Psoas muscle (tissue), 8 donors: ENCODE data around the gene LGR5. TPM values are rescaled to one million over a fixed set of nuclear protein-coding genes. Genes with fewer than 3 reads are reported as not detected.

Experiments
- ATAC-seq, 4 donors: fragments of 200-7000 bp; cut with Tn5 transposase; one replicate each; pipeline ENCODE4 v1.9.1; 2020; ENCODE audit warnings: moderate library complexity in 3 of 4, mild to moderate bottlenecking in 2 of 4
- DNase-seq, 2 donors: peaks; one replicate each; pipeline ENCODE4 v3.0.0-alpha.2; 2020
- H3K27ac ChIP-seq: fragments of 200-600 bp; one replicate; pipeline ENCODE4 v1.8.0; 2022
- H3K27me3 ChIP-seq, 3 donors: fragments of 200-600 bp in 1 of 3; one replicate each; pipeline versions ENCODE4 v1.6.1 to v1.8.0; 2013 to 2022; ENCODE audit warnings: low read length in 2 of 3, mild to moderate bottlenecking in 2 of 3, moderate library complexity in 1 of 3; ENCODE audit not compliant: insufficient read depth in 3 of 3
- H3K36me3 ChIP-seq, 2 donors: fragments of 200-600 bp in 1 of 2; one replicate each; pipeline versions ENCODE4 v1.6.1 to v1.8.0; 2013 to 2022; ENCODE audit warnings: low read depth in 1 of 2, mild to moderate bottlenecking in 1 of 2, moderate library complexity in 1 of 2; ENCODE audit not compliant: insufficient read depth in 1 of 2
- H3K4me1 ChIP-seq: fragments of 200-600 bp; one replicate; pipeline ENCODE4 v1.8.0; 2022
- H3K4me3 ChIP-seq: fragments of 200-600 bp; one replicate; pipeline ENCODE4 v1.8.0; 2022; ENCODE audit warnings: mild to moderate bottlenecking
- H3K9me3 ChIP-seq: fragments of 200-600 bp; one replicate; pipeline ENCODE4 v1.8.0; 2022
- CTCF ChIP-seq: fragments of 200-600 bp; IDR thresholded peaks from one replicate; pipeline ENCODE4 v1.8.0; 2022; ENCODE audit warnings: antibody characterized with exemption
- WGBS, 3 donors: extraction: QIAGEN DNeasy Blood & Tissue Kit; methylation state at CpG; one replicate each; pipeline versions ENCODE4 v1.1.6 to v1.1.7; 2013; 5-methylcytosine and 5-hydroxymethylcytosine counted together
- intact Hi-C, 2 donors: fragments of 100-400 bp; cut with DNase I; formaldehyde crosslinking; loops; one replicate each; pipeline versions ENCODE4 v1.11.0 to v1.14.2; 2022
- polyA plus RNA-seq, 3 donors: library from polyadenylated mRNA; stranded (reverse); fragments of 200-250 nt; gene quantifications; one replicate each; pipeline ENCODE4 v1.2.3, GENCODE V29; 2013
- total RNA-seq, 4 donors: library from RNA; stranded (reverse); fragmentation: NEBNext Ultra II Directional in 2 of 4; extraction: Animal tissue kit (Norgen Biotek cat#: 25700) in 2 of 4; gene quantifications; one replicate each; pipeline versions ENCODE4 v1.2.1 to v1.2.4, GENCODE V29; 2021 to 2023
- donor health status: healthy with polysubstance abuse.
- donor health status: DM: no; HTN: no; CAD: no; lungs with moderate emphysema.
- donor health status: Bipolar disorder and iron deficiency.
- donor health status: healthy.
- donor health status: DM: yes; HTN: yes; CAD: no.
- donor health status: DM: no; HTN: no; CAD: no.
- donor health status: DM: no; HTN: no; CAD: no.
- donor health status: DM: yes; HTN: yes; CAD: no.

LGR5 gene
- total and polyA plus RNA-seq, 7 donors = 0.04 to 19.5 (median 4.9) TPM

- no peaks in the 10 kb centered on the region for H3K9me3 ChIP-seq
- peaks cover 2% of the 10 kb centered on the region for H3K4me1 ChIP-seq
- H3K27ac ChIP-seq = no peak overlapping the region
- no peak overlapping the region for H3K4me3 ChIP-seq
- 94 to 95% (median 94%) methylated on average over 4 of the region's 4 CpGs for WGBS, 3 donors
- H3K27me3 ChIP-seq = no peaks in the 10 kb centered on the region
- no peaks in the 10 kb centered on the region for H3K36me3 ChIP-seq
- intact Hi-C loops = loop anchor here in 1 of 2 donors (5.0 kb wide), 1 partner anchor 132 kb away; no protein-coding TSS in a partner anchor
- ATAC-seq (no peak), DNase-seq (no peak)
- TF ChIP-seq CTCF = no peak
These were observed 13.9 kb upstream of the LGR5 start for GRCh38 chr12:71425568-71426299.

GRCh38 chr12:71426300-71427047 is 13.1 kb upstream of the LGR5 start:
- H3K4me1 ChIP-seq = peaks cover 2% of the 10 kb centered on the region
- H3K27ac ChIP-seq = no peak overlapping the region
- no peaks in the 10 kb centered on the region for H3K9me3 ChIP-seq
- no peak for ATAC-seq
- intact Hi-C loops = loop anchor here in 1 of 2 donors (5.0 kb wide), 1 partner anchor 131 kb away; no protein-coding TSS in a partner anchor
- TF ChIP-seq CTCF = no peak
- no peaks in the 10 kb centered on the region for H3K27me3 ChIP-seq
- no peak for DNase-seq
- 89 to 92% (median 92%) methylated on average over 3 of the region's 3 CpGs for WGBS, 3 donors
- H3K4me3 ChIP-seq = no peak overlapping the region
- H3K36me3 ChIP-seq = no peaks in the 10 kb centered on the region

- Histone ChIP-seq H3K27me3 (no peaks in the 10 kb centered on the region), H3K4me1 (no peaks in the 10 kb centered on the region), H3K36me3 (no peaks in the 10 kb centered on the region), H3K9me3 (no peaks in the 10 kb centered on the region), H3K27ac (no peak overlapping the region), H3K4me3 (no peak overlapping the region)
- DNase-seq (no peak), ATAC-seq (no peak)
- intact Hi-C loops = no loop called here
- no peak for TF ChIP-seq CTCF
- 51 to 96% (median 94%) methylated on average over 1 of the region's 1 CpG for WGBS, 3 donors
These were observed 8.8 kb upstream of the LGR5 start for GRCh38 chr12:71430756-71431155.

- peaks cover 4% of the 10 kb centered on the region for H3K9me3 ChIP-seq
These were observed 7.6 kb upstream of the LGR5 start for GRCh38 chr12:71431991-71432390.

More at GRCh38 chr12:71431991-71432390, 7.6 kb upstream of the LGR5 start:
- Histone ChIP-seq H3K4me1 (no peaks in the 10 kb centered on the region), H3K36me3 (no peaks in the 10 kb centered on the region), H3K27ac (no peak overlapping the region), H3K4me3 (no peak overlapping the region), H3K27me3 (peaks cover 0 to 4% (median 0%) of the 10 kb centered on the region in 3 donors)
- TF ChIP-seq CTCF = no peak
- ATAC-seq (no peak), DNase-seq (no peak)
- WGBS, 3 donors = 75 to 85% (median 79%) methylated on average over 3 of the region's 3 CpGs
- intact Hi-C loops = no loop called here
